Measurements from ENCODE around the gene MVB12B.
"Not testable (repeated sequence)": the region's sequence is repeated elsewhere in the genome, so short reads cannot be mapped to it uniquely, and the experiment has no call there.

MVB12B gene

DNA sequence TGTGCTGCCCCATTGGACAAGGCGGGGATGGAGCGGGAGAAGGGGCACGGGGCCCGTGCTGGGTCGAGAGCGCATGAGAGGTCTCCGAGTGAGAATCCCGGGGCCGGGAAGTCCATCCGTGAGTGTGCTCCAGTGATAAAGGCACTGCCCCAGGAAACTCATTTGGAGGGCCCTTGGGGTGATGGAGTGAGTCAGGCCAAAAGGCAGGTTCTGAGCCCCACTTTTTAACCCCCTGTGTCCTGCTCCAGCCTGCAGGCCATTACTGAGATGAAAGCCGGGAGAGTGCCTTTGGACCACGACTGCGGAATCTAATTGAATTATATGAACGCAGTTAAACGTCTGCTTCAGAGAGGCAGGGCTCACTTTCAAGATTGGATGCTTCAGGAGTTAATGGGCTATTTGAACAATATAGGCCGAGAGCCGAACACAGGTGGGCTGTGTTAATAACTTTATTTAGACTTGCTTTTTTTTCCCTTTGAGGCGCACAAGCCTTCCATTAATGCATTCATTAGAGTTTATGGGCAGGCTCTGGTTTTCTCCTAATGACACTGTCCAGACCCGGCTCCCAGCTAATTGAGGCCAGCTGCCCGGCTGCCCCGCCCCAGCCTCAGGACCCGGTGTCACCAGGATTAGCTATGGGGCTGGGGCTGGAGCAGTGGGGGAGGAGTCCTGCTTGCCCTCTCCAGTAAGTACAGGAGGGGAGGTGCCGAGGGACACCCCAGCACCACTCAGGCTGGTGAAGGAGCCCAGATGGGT lies 208.0 kb downstream of the MVB12B start:
- DNase-seq (ENCODE audit: low read depth in 2 of 2), result no peak

DNA sequence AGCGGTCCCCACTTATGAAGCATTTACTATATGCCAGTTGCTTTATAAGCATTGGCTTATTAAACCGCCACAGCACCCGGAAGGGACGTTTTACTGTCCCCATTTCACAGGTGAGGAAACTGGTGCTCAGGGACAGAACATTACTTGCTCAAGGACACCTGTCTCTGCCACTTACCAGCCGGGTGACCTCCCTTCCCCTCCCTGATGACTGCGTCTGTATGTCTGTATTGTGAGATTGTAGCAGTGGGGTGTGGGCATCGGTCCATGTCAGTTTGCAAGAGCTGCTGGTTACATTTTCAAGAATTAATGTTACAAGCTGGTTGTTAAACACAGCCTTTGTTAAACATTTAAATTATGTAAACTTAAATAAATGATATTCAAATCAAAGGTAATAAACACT lies 209.5 kb downstream of the MVB12B start:
- DNase-seq (ENCODE audit: low read depth in 2 of 2), result no peak

DNA sequence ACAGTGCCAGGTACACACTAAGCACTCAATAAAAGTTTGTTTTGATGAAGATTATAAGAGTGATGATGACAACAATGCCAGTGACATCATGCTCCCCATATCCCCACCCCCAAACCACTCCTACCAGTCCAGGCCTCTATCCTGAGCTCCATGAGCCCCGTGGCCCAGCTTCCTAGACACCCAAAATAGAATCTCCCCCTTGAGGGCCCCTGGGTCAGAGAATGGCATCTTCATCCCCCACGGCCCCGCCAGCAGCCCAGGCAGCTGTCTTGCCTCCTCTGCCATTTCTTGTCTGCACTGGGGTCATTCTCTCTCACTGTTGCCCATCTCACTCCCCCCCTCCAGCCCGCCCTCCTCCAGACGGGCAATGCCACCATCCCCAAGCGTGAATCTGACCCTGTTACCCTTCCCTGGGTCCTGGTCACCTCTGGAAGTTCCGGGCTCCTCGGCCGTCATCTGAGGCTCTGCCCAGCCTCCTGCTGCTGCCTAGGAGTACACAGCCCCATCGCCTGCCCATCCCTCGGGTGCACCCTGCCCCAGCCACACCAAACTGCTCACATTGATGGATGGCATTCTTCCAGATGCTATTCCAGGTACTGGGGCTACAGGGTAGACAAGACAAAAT lies 210.3 kb downstream of the MVB12B start:
- DNase-seq (ENCODE audit: low read depth in 2 of 2), result no peak

DNA sequence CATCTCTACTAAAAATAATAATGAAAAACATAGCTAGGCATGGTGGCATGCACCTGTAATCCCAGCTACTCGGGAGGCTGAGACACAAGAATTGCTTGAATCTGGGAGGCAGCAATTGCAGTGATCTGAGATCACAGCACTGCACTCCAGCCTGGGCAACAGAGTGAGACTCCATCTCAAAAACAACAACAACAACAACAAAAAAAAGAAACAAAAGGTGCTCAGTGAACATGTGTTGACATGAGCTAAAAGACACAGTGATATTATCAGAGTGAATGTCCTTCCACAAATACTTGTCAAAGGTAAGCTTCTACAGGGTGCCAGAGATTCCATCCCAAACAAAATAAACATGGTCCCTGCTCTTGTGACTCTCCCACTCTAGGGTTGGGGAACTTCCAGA lies 211.9 kb downstream of the MVB12B start:
- no peak for DNase-seq (ENCODE audit: low read depth in 2 of 2)

DNA sequence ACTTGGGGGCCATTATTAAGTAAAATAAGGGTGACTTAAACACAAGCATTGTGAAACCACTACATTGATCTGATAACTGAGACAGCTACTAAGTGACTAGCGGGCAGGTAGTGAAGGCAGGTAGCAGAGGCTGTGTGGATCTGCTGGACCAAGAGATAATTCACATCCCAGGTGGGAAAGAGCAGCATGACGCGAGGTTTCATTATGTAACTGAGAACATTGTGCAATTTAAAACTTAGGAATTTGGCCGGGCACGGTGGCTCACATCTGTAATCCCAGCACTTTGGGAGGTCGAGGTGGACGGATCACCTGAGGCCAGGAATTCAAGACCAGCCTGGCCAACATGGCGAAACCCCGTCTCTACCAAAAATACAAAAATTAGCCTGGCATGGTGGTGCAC lies 213.8 kb downstream of the MVB12B start:
- DNase-seq (ENCODE audit: low read depth in 2 of 2), result not testable (repeated sequence)

DNA sequence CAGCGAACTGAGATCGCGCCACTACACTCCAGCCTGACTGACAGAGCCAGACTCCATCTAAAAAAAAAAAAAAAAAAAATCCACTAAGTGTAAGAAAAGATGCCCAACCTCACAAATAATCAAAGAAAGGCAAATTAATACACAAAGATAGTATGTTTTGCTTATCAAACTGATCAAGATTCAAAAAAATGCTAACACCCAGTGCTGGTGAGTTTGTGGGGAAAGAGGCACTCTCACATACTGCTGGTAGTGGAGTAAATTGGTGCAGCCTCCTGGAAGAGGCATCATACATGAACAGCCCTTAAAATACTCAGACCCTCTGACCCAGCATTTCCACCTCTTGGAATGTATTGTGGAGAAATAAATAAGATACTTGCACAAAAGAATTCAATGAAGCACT lies 216.9 kb downstream of the MVB12B start:
- DNase-seq (ENCODE audit: low read depth in 2 of 2), result no peak

DNA sequence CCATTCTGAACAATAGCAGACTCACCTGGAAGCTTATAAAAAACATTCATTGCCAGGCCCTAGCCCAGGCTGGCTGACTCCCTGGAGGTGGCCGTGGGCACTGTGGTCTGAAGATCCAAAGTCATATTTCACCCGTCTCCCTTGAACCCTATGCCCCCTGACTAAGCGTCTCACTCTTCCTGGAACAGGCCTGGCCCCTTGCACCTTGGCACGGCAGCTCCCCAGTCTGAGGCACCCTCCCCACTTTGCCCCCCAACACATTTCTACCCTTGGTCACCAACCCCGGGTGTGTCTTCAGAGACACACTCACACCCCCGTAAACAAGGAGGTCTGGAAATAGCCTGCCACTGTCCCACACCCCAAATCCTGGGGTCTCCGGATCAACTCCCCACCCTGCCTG lies 218.5 kb downstream of the MVB12B start:
- DNase-seq (ENCODE audit: low read depth in 2 of 2), result no peak

DNA sequence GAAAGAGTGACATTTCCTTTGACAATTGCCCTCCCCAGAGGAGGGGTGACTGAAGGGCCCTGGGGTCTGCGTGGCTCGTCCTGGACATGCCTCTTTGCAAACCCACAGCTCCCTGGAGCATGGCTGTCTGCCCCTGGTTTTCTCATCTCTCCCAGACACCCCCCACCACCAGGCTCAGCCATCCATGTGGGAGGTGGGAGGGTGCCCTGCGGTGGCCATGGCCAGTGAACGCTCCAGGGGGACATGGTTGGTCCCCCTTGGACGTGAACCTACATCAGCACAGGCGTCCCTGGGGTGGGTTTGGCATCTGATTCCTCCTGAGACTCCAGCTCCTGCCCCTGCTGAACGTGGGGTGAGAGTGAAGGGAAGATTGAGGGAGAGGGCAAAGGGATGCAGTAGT lies 219.4 kb downstream of the MVB12B start:
- no peak for DNase-seq (ENCODE audit: low read depth in 2 of 2)

DNA sequence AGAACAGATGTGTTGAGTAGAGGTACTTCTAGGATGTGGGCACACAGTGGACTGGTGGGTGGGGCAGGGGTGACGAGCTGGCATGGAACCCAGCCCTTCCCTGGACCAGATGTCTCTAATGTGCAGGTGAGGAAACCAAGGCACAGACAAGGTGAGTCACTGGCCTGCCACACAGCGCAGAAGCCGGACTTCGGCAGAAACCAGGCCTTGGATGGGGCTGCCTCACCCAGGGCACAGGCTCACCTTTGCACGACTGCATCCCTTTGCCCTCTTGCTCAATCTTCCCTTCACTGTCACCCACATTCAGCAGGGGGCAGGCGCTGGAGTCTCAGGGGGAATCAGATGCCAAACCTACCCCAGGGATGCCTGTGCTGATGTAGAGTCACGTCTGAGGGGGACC lies 221.7 kb downstream of the MVB12B start:
- DNase-seq (ENCODE audit: low read depth in 2 of 2), result no peak

DNA sequence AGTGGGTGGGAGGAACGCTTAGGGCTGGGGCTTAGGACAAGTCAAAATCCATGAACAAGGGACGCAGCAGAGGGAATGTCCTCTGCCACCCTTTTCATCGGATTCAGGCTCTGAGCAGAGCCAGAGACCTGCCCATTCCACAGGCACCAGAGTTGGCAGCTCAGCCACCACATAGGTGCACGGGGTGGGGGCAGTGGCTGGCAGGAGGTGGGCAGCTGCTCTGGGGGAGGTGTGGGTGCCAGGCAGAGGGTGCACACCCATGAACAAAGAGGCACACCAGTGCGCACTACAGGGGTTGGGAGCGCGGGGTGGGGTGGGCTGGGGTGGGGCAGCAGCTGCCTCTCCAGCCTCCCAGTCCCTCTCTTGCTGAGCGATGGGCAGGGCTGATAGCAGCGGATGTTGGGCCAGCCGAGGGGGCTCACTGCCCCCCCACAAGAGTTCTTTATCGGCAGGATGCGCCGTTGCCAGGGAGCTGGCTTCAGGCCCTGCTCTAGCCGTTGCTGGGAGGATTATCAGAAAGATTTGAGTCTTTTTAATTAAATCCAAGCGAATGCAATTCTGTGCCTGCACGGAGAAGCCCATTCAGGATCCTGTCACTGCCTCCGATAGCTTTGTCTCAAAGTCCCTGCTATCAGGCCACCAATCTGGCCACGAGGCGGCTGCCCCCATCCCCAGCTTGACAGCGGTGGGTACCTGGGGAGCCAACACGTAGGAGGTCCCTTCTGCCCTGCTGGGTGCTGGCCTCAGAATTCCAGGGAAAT lies 222.8 kb downstream of the MVB12B start:
- DNase-seq (ENCODE audit: low read depth in 2 of 2), result no peak

DNA sequence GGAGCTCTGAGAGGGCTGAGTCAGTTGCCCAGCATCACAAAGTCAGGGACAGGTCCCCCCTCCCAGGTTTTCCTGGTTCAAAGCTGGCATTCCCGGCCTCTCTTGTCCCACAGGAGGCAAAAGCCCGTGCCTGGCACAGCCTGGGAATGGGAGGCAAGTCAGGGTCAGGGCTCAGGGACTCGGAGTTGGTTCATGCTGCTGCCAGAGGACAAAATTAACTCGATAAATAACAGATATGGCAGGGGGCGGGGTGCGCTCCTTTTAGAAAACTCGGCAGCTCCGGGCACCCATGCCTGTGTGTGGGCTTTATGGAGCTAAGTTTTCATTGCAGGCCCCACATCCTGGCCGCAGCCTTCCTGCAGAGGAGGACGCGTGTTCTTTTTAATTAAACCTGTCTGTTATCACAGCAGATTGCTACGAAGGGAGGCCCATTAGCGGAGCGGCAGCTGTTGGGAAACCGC lies 224.3 kb downstream of the MVB12B start:
- DNase-seq (ENCODE audit: low read depth in 2 of 2), result no peak

DNA sequence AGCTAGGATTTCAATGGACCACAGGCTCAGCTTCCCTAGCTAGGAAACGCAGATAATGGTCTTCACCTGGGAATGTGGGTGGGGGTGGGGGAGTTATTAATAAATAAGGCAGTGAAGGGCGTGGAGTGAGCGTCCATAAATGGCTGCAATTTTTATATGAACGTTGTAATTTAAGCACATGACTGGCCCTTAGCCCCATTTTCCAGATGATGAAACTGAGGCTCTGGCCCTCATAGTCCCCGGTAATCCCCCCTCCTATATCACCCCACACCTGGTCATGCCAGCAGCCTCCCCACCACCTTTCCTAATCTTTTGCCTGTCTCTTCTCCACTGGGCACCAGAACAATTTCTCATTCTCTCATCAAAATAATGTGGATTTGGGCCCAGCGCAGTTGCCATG lies 225.2 kb downstream of the MVB12B start:
- no peak for DNase-seq (ENCODE audit: low read depth in 2 of 2)

DNA sequence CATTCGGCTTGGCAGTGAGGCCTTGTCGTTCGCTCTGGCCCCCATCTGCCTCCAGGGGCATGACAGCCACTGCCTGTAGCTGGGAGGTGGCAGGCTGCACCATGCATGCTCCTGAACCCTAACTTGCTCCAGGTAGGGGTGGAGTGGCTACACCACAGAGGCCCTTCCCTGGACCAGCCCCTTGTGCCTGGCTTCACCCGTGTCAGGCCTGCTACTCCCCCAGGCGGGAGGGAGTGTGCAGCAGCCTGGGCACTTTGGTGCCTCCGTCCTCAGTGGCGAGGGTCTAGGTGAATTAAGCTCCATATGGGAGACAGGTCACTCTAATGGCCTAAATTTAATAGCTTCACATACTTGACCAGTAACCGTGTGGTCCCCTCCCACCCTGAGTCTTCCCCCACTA lies 227.7 kb downstream of the MVB12B start:
- no peak for DNase-seq (ENCODE audit: low read depth in 2 of 2)

DNA sequence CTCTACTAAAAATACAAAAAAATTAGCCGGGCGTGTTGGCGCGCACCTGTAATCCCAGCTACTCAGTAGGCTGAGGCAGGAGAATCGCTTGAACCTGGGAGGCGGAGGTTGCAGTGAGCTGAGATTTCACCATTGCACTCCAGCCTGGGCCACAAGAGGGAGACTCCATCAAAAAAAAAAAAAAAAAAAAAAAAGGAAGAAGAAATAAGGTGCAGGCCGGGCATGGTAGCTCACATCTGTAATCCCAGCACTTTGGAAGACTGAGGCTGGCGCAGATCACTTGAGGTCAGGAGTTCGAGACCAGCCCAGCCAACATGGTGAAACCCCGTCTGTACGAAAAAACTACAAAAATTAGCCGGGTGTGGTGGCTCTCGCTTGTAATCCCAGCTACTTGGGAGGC lies 228.8 kb downstream of the MVB12B start:
- not testable (repeated sequence) for DNase-seq (ENCODE audit: low read depth in 2 of 2)

Measured in stimulated activated CD8-positive, alpha-beta memory T cell treated with anti-CD3 and anti-CD28 coated beads, Interleukin-7, amount 100 ng/mL, for 4 hours (primary cell).